OCI-LY3 (cell line): ENCODE data around the gene SMTN.

Source experiments
- H2AFZ ChIP-seq: fragments of 200-600, 300-600 bp; shearing (Covaris generic); 2 replicates; pipeline ENCODE4 v1.6.0; 2014; ENCODE audit warnings: antibody characterized with exemption, low read depth, low read length
- H3K27ac ChIP-seq: fragments of 200-600, 300-600 bp; sonication (generic); 2 replicates; pipeline ENCODE4 v1.5.1; 2014; ENCODE audit warnings: mild to moderate bottlenecking, low read length, moderate library complexity, mixed read lengths
- H3K27me3 ChIP-seq: fragments of 200-600, 300-600 bp; sonication (generic); 2 replicates; pipeline ENCODE4 v1.6.1; 2014; ENCODE audit warnings: low read depth, low read length, mixed read lengths
- H3K36me3 ChIP-seq: fragments of 200-600, 300-600 bp; sonication (generic); replicated peaks from 2 replicates; pipeline ENCODE3; 2014; ENCODE audit warnings: low read depth, low read length, mixed read lengths
- H3K4me1 ChIP-seq: fragments of 300-600, 200-600 bp; sonication (generic); 2 replicates; pipeline ENCODE4 v1.6.1; 2014; ENCODE audit warnings: low read length, mixed read lengths
- H3K4me2 ChIP-seq: fragments of 200-600, 300-600 bp; sonication (generic); 2 replicates; pipeline ENCODE4 v1.6.1; 2014; ENCODE audit warnings: low read length, mixed read lengths
- H3K4me3 ChIP-seq: fragments of 300-600, 200-600 bp; sonication (generic); 2 replicates; pipeline ENCODE4 v1.5.1; 2014; ENCODE audit warnings: antibody characterized with exemption, mild to moderate bottlenecking, low read length, moderate library complexity
- H3K79me2 ChIP-seq: fragments of 300-600, 200-600 bp; shearing (Covaris generic); 2 replicates; pipeline ENCODE4 v1.6.1; 2014; ENCODE audit warnings: mild to moderate bottlenecking, low read length, mixed read lengths
- H3K9ac ChIP-seq: fragments of 300-600, 200-600 bp; shearing (Covaris generic); 2 replicates; pipeline ENCODE4 v1.6.0; 2014; ENCODE audit warnings: mild to moderate bottlenecking, low read length, moderate library complexity
- H3K9me3 ChIP-seq: fragments of 200-600, 300-600 bp; shearing (Covaris generic); 2 replicates; pipeline ENCODE4 v1.6.1; 2014; ENCODE audit warnings: low read length, mixed read lengths; ENCODE audit not compliant: insufficient read depth
- H4K20me1 ChIP-seq: fragments of 200-600, 300-600 bp; sonication (generic); 2 replicates; pipeline ENCODE4 v1.6.1; 2016; ENCODE audit warnings: low read length, mixed read lengths; ENCODE audit not compliant: insufficient read depth
- EZH2phosphoT487 ChIP-seq: fragments of 200-600 bp; shearing (Covaris generic); IDR thresholded peaks from 2 replicates; pipeline ENCODE4 v1.6.1; 2018; ENCODE audit warnings: antibody characterized with exemption, mixed run types, low read depth
- TF ChIP-seq, protein P1 (sequence below): fragments of 200-600, 300-600 bp; sonication (generic); IDR thresholded peaks from 2 replicates; pipeline ENCODE4 v1.5.1; 2014; ENCODE audit warnings: antibody characterized with exemption, low read length, low read depth

The SMTN gene

DNA sequence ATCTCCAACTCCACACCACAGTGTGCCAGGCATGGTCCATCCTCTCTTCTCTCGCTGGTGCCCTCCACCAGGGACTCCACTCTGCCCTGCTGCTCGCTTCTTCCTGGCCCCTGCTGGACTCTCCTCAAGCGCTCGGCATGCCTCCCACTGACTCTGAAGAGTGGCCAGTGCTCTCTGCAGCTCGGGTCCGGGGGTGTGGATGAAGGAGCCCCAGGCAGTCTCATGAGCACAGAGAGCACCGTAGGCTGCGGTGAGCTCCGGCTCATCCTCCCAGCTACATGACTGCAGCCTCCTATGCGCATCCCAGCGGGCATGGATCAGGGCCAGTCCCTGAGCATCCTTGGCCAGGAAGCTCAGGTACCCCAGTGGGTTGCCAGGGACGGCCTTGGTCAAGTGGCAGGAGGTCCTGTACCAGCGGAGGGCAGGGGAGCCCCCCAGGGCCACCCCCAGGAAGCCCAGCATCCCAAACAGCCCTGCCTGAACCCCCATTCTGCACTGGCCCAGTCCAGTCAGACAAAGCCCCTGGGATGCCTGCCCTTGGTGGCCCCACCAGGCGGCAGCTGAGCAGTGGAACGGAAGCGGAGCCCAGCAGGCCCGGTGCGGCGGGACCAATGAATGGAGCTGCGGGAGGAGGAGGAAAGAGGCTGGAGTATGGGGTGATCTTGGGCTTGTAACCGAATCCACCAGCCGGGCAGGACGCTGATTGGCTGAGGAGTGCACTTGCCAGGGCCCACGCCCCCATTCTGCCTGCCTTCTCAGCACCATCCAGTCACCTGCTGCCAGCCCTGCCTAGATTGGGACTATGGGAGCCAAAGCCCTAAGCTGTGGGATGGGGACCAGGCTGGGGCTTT, 59.0 kb downstream of the SMTN start, which contains the start of gene PLA2G3:
Gene PLA2G3 (minus strand): TSS at position 643 of the 851 bp plus-strand sequence. CDS start 154 bp downstream, at position 489.
- H2AFZ ChIP-seq, result no peak within 1 kb of the TSS
- H3K4me2 ChIP-seq, result no peak within 1 kb of the TSS
- H3K36me3 ChIP-seq, result no peaks in the 10 kb centered on the region
- H3K4me1 ChIP-seq, result 0 out of 2 replicates have a peak, but pooled peaks cover 5% of the 10 kb centered on the region
- H3K9ac ChIP-seq, result no peak within 1 kb of the TSS
- no peaks in the 10 kb centered on the region for H3K9me3 ChIP-seq
- H3K27ac ChIP-seq, result no peak within 1 kb of the TSS
- H3K27me3 ChIP-seq, result peaks cover 10% of the 10 kb centered on the region
- no peaks in the 10 kb centered on the region for H3K79me2 ChIP-seq
- TF ChIP-seq EZH2phosphoT487, result no peak
- TF ChIP-seq, protein P1, sequence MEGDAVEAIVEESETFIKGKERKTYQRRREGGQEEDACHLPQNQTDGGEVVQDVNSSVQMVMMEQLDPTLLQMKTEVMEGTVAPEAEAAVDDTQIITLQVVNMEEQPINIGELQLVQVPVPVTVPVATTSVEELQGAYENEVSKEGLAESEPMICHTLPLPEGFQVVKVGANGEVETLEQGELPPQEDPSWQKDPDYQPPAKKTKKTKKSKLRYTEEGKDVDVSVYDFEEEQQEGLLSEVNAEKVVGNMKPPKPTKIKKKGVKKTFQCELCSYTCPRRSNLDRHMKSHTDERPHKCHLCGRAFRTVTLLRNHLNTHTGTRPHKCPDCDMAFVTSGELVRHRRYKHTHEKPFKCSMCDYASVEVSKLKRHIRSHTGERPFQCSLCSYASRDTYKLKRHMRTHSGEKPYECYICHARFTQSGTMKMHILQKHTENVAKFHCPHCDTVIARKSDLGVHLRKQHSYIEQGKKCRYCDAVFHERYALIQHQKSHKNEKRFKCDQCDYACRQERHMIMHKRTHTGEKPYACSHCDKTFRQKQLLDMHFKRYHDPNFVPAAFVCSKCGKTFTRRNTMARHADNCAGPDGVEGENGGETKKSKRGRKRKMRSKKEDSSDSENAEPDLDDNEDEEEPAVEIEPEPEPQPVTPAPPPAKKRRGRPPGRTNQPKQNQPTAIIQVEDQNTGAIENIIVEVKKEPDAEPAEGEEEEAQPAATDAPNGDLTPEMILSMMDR, result no peak
- H4K20me1 ChIP-seq, result no peaks in the 10 kb centered on the region
- H3K4me3 ChIP-seq, result no peak within 1 kb of the TSS

DNA sequence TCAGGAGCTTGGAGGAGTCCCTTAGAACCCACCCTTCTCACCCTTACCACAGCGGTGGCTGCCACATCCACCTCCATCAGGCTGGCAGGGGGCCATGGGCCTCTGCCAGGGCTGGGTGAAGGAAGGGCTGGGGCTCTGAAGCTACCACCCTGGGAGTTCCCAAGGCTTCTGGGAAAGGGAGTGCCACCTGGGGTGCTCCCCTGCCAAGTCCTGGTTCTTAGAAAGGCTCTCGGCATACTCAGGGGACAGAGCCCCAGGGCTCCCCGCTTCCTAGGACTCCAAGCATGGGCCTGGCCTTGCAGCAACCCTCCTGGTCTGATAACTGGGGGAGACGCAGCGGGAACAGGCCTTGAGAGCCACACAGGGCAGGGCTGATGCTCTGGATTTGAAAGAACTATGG, 59.6 kb downstream of the SMTN start:
- Histone ChIP-seq H3K4me3 (no peak overlapping the region), H3K4me1 (0 out of 2 replicates have a peak, but pooled peaks cover 5% of the 10 kb centered on the region), H2AFZ (no peak overlapping the region), H3K9ac (no peak overlapping the region), H4K20me1 (no peaks in the 10 kb centered on the region), H3K79me2 (no peaks in the 10 kb centered on the region), H3K36me3 (no peaks in the 10 kb centered on the region), H3K4me2 (no peak overlapping the region), H3K9me3 (no peaks in the 10 kb centered on the region), H3K27me3 (peaks cover 12% of the 10 kb centered on the region), H3K27ac (no peak overlapping the region)
- TF ChIP-seq, protein P1, result no peak
- no peak for TF ChIP-seq EZH2phosphoT487

DNA sequence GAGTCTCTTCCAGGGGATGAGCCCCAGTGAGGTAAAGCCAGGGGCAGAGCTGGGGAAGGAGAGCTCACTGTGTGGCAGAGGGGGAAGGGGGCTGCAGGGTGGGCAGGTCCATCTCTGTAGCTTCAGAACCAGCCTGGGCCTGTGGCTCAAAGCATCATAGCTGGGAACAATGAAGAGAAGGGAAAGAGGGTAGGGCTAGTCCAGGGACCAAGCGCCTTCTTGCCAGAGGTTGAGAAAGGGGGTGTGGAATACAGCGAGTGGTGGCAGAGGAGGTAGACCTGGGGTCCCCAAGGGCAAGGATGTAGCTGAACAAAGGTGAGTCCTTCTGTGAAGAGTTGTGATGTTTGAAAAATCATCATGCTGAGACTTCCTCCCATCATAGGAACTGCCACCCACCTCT, 60.4 kb downstream of the SMTN start:
- no peak overlapping the region for H3K4me3 ChIP-seq
- H3K36me3 ChIP-seq, result no peaks in the 10 kb centered on the region
- no peak for TF ChIP-seq EZH2phosphoT487
- TF ChIP-seq, protein P1, result no peak
- no peaks in the 10 kb centered on the region for H4K20me1 ChIP-seq
- no peaks in the 10 kb centered on the region for H3K9me3 ChIP-seq
- no peak overlapping the region for H3K27ac ChIP-seq
- 0 out of 2 replicates have a peak, but pooled peaks cover 5% of the 10 kb centered on the region for H3K4me1 ChIP-seq
- H3K4me2 ChIP-seq, result no peak overlapping the region
- H3K27me3 ChIP-seq, result peaks cover 12% of the 10 kb centered on the region
- H3K9ac ChIP-seq, result no peak overlapping the region
- no peaks in the 10 kb centered on the region for H3K79me2 ChIP-seq
- H2AFZ ChIP-seq, result no peak overlapping the region

DNA sequence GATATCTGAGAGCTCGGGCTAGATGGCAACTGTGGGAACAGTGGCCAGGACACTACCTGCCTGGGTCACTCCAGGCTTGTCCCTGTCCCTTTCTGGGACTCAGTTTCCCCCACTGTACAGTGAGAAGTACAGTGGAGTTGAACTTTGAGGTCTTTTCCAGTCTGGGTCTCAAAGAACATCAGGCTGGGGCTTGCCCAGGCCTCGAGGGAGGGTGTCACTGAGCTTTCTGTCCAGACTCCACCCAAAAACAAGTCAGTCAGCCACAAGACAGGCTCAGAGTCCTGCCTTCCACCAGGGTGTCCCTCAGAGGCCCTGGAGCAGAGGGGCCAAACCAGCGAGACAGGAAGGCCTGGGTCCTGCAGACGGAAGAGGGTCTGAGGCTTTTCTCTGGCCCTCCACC, 61.2 kb downstream of the SMTN start:
- H3K9ac ChIP-seq, result no peak overlapping the region
- no peak overlapping the region for H2AFZ ChIP-seq
- no peak for TF ChIP-seq EZH2phosphoT487
- TF ChIP-seq, protein P1, result no peak
- no peaks in the 10 kb centered on the region for H3K79me2 ChIP-seq
- no peak overlapping the region for H3K4me2 ChIP-seq
- no peaks in the 10 kb centered on the region for H3K9me3 ChIP-seq
- no peak overlapping the region for H3K4me3 ChIP-seq
- peaks cover 12% of the 10 kb centered on the region for H3K27me3 ChIP-seq
- H4K20me1 ChIP-seq, result no peaks in the 10 kb centered on the region
- H3K4me1 ChIP-seq, result 0 out of 2 replicates have a peak, but pooled peaks cover 2% of the 10 kb centered on the region
- H3K27ac ChIP-seq, result no peak overlapping the region
- no peaks in the 10 kb centered on the region for H3K36me3 ChIP-seq
